HG03354 (cell line): ENCODE data around the gene PLEKHN1.
A peak's percentile ranks its signal among the peaks of the same experiment; 100 is the strongest.
"Not testable (repeated sequence)": the region's sequence is repeated elsewhere in the genome, so short reads cannot be mapped to it uniquely, and the experiment has no call there.

ENCODE experiments used
- ATAC-seq: cut with Tn5 transposase; IDR thresholded peaks from one replicate; pipeline ENCODE4 v1.9.1; 2021; ENCODE audit warnings: mild to moderate bottlenecking; ENCODE audit not compliant: unreplicated experiment, poor library complexity, severe bottlenecking

The PLEKHN1 gene

DNA sequence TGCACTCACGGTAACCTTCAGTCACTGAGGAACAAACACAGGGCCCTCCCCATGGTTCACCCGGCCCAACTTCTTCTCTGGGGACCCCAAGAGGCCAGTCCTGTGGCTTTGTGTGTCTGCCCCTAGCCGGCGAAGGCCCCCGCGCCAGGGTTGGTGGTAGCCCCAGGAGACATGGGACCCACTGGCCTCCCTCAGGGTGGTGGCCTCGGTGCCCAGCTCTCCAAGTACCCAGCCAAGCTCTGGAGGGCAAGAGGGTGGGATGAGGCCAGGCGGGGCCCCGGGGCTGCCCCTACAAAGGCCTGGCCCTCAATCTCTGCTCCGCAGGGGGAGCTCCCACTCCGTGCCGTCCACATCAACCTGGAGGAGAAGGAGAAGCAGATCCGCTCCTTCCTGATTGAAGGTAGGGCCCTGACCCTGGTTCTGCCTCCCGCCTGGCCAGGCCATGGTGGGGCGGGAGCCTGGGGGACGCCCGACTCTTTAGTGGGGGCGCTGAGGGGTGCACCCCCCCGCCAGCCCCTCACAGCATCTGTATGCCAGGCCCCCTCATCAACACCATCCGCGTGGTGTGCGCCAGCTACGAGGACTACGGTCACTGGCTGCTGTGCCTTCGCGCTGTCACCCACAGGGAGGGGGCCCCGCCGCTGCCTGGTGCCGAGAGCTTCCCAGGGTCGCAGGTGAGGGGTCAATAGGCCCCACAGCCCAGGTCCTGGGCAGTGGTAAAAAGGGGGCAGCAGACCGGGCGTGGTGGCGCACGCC lies 5.6 kb downstream of the PLEKHN1 start:
- no peak for ATAC-seq

DNA sequence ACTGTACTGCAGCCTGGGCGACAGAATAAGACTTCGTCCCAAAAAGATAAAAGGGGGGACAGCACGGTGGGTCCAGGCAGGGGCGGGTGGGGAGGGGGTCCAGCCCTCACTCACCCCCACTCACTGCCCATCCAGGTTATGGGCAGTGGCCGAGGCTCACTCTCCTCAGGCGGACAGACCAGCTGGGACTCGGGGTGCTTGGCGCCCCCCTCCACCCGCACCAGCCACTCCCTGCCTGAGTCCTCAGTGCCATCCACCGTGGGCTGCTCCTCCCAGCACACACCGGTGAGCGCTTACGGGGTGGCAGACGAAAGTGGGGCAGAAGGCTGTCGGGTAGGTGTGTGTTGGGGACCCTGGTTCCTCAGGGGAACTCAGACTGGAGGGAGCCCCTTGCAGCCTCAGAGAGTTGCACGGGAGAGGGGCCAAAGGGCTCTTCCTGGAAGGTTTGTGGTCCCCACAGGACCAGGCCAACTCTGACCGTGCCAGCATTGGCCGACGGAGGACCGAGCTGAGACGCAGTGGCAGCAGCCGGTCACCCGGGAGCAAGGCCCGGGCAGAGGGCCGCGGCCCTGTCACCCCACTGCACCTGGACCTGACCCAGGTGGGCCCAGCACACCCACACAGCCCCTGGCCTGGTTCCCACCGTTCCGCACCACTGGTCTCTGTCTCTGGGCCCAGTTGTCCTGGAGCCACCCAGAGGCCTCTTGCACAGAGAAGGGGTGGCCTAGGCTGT lies 6.6 kb downstream of the PLEKHN1 start:
- ATAC-seq = no peak

- no peak for ATAC-seq
These were observed 7.4 kb downstream of the PLEKHN1 start for GRCh38 chr1:973459-974292.

DNA sequence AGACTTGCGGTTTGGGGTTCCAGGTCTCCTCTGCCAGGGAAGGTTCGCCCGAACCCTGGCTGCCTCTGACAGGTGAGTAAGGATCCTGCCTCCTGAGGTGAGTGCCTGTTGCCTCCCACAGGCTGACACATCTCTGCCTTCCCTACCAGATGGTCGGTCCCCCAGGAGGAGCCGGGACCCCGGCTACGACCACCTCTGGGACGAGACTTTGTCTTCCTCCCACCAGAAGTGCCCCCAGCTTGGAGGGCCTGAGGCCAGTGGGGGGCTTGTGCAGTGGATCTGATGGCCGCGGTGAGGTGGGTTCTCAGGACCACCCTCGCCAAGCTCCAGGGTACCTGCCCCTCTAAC lies 8.0 kb downstream of the PLEKHN1 start:
- no peak for ATAC-seq

- ATAC-seq = no peak
These were observed 8.5 kb downstream of the PLEKHN1 start for GRCh38 chr1:974687-975328.

DNA sequence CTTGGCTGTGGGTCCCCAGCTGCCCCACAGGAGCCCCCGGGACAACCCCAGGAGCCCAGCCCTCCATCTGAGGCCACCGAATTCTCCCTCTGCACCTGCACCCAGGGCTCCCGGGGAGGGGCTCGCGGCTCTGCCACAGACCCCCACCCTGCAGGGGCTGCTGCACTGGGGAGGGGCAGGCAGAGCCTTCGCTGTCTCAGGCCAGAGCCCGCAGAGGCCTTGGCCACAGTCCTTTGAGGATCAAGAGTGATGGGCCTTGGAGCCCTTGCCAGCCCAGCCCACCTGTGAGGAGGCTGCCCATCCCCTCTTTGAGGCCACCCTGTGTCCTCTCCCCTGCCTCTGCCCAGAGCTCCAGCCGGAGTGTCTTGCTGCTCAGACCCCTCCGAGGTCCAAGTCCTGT lies 9.1 kb downstream of the PLEKHN1 start:
- no peak for ATAC-seq

DNA sequence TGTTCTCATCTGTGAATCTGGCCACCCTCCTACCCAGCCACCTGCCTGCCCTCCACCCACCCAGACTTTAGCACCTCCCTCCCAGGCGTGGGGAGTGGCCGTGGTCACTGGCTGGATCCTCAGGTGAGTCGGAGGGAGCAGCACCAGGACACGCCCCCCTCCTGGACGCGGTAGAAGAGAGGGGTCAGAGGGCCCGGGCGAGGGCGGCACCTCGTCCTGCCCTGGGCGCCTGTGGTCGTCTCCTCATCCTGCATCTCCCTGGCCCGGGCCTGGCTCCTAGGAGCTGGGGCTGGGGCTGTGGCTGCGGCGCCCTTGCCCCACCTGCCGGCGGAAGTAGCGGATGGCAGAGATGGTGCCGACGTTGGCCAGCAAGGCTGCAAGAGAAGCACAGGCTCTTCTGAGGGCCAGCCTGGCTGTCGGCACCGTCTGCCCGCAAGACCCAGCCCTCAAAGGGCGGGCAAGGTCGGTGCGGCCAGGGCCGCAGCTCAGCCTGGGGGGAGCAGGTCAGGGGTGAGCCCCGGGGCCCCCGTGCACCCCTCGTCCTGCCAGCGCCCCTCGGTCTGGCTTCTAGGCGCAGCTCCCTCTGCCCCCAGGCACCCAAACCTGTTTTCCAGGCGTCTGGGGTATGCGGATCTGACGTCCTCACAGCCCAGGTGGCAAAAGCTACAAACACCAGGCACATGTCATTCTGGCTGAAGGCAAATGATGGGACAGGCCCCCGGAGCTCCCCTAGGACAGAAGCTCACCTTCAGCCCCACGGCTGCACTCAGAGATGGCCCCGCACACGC lies 9.8 kb downstream of the PLEKHN1 start:
- peak; percentile 61 for ATAC-seq

DNA sequence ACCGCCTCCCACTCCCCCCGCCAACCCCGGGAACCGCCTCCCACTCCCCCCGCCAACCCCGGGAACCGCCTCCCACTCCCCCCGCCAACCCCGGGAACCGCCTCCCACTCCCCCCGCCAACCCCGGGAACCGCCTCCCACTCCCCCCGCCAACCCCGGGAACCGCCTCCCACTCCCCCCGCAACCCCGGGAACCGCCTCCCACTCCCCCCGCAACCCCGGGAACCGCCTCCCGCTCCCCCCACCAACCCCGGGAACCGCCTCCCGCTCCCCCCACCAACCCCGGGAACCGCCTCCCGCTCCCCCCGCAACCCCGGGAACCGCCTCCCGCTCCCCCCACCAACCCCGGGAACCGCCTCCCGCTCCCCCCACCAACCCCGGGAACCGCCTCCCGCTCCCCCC lies 10.5 kb downstream of the PLEKHN1 start:
- not testable (repeated sequence) for ATAC-seq

DNA sequence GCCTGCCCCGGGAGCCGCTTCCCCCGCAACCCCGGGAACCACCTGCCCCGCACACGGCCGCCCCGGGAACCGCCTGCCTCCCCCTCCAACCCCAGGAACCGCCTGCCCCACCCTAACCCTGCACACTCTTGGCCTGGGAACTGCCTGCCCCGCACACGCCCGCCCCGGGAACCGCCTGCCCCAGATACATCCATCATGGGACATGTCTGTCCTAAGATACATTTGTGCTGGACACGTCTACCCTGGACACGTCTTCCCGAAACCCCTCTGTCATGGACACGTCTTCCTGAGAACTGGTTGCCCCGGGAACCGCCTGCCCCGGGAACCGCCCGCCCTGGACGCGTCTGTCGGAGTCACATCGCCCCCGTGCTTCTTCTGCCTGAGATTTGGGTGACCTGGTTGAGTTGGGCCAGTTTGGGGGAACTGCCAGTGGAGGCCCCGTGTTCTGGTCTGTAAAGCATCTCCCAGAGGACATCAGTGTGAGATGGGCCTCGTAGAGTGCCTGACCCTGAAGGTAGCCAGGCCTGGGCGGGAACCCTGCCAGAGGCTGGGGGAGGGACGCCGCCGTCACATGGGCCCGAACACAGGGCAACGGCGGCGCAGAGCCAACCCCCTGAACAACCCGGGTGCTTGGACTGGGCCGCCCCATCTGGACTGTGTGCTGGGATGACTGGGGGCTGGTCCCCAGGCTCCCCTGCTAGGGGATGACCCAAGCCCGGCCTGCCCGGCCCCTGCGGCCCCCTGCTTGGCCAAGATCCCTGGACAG lies 12.0 kb downstream of the PLEKHN1 start:
- no peak for ATAC-seq

DNA sequence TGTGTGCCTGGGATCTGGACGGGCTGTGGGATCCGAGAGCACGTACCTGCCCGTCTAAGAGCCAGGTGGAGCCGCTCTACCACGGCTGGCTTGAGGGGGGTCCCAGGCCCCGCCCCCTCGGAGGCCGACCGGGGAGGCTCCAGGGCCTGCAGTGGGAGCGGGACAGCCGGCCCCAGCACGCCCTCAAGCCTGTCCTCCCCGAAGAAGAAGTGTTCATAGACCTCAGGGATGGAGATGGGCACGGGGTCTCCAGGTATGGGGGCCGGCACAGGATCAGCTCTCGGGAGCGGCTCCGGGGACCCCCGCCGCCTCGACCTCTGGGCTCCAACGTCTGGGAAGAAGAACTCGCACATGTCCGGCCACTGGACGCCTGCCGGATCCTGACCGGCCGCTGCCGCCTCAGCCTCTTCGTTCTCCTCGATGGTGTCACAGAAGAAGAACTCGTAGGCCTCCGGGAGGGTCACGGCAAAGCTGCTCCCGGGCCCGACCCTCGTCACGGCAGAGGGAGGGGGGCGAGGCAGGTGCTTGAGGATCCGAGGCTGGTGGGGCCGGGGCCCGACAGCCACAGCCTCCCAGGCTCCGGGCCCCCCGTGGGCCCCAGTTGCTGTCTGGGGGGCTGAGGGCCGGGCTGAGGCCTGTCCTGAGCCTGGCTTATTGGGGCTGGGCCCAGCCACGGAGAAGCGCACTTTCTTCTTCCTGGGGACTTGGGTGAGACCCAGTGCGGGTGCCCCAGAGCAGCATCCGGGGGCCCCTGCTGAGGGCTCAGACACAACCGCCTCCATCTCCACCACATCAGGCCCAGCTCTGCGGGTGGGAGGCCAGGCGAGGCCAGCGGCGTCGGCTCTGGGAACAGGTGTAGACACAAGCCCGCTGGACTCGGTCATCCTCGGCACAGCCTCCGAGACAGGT lies 12.8 kb downstream of the PLEKHN1 start:
- no peak for ATAC-seq

GRCh38 chr1:979744-980072 lies 13.4 kb downstream of the PLEKHN1 start:
- ATAC-seq = no peak

DNA sequence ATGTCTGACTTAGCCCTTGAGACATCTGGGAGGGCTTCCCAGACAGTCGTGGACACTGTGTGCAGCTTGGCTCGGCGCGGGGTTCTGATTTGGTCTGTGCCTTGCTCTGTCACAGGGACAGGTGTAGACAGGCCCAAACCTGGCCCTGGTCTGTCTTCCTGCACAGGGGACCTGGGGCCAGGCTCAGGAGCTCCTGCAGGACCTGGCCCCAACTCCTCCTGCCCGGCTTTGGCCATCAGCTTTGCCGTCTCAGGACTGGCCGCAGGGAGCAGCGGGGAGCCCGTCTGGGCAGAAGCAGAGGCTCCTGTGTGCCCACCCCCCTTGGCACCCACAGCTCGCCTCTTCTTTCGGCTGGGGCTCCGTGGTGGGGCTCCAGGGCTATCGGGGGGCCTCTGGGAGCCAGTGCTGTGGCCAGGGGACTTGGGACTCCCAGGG lies 13.9 kb downstream of the PLEKHN1 start:
- ATAC-seq = no peak

DNA sequence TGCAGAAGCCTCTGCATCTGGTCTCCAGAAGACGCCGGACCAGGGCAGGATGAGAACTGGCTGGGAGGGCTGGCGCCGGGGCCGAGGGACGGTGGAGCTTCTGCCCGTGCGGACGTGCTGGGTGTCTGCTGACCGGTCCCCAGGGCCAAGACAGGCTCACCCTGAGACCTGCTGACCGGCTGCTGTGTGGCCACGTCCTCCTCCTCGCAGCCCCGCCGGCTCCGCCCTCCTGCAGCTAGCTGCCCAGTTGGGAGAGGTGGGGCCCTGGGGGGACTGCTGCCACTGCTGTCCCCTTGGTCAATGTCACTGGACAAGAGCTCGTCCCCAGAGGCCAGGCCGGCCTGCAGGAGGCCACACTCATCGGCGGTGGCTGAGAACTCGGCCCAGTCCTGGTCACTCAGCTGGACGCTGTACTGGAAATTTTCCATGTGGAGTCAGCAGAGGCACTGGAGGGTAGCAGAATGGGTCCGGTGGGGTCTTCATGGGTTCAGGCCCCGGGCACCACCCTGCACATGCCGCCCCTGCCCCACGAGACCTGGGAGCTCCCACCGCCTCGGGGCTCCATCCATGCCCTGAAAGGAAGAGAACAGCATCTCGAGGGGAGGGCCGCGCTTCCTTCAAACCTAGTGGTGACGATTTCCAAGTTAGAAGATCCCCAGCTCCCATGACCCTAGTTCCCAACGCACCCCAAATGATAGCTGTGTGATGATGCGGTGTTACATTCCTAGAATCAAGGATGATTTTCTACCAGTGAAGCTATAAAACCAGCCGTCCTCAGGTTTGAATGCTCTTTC lies 14.5 kb downstream of the PLEKHN1 start:
- no peak for ATAC-seq

DNA sequence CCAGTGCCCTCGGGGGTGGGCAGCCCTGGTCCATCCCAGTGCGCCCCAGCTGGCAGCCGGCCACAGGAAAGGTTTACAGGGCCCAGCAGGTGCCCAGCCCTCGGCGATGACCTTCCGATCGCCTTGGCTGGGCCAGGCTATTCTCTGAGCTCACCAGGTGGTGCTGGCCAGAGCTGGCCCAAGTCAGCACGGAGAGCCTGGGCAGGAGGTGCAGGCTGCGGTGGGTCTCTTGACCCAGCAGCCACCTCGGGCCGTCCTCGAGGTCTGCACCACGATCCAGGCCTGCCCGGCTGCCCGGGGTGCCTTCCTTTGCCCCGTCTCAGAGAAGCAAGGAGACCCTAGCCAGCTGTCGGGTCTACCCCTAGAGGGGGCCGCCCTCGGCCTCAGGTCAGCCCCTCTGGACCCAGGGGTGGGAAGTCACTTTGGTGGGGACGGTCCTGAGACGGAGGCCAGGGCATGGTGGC lies 15.2 kb downstream of the PLEKHN1 start:
- no peak for ATAC-seq

DNA sequence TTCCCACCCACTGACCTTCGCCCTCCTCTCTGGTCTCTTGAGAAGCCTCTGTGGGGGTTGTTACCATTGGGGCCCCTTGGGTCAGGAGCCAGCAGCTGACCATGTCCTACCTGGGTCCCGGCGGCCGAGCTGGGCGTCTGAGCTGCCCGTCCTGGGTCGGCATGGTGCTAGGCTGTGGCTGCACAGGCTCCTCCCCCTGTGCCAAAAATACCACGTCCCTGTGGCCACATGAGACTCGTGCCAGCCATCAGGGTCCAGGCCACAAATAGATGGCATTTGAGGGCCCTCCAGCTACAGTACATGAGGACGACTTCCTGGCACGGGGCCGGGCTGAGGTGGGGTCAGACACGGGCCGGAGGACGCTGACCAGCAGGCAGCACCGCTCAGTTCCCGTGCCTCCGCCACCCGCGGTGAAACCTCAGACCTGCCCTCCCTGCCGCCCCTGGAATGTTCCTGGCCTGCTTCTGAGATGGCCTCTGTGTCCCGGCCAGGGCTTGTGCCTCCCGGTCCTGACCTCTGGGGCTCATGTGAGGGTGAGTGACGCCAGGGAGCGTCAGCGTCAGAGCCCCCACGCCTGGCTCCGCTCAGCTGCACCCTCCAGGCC lies 15.8 kb downstream of the PLEKHN1 start, which contains the start of gene PERM1:
Gene PERM1, minus strand, starts transcription at position 139 of the 604 bp plus-strand sequence. CDS start 1,064 bp downstream, outside the sequence.
- no peak for ATAC-seq

- ATAC-seq = no peak
These were observed 16.6 kb downstream of the PLEKHN1 start for GRCh38 chr1:982765-983436.
